GM19468 (cell line): ENCODE data around the gene EIF4G3.
"Not testable (repeated sequence)": the region's sequence is repeated elsewhere in the genome, so short reads cannot be mapped to it uniquely, and the experiment has no call there.

Source experiments
- ATAC-seq: cut with Tn5 transposase; IDR thresholded peaks from one replicate; pipeline ENCODE4 v1.9.1; 2021; ENCODE audit warnings: mild to moderate bottlenecking, moderate library complexity, moderate number of reproducible peaks; ENCODE audit not compliant: unreplicated experiment; ENCODE audit errors: extremely low read depth

The EIF4G3 gene

DNA sequence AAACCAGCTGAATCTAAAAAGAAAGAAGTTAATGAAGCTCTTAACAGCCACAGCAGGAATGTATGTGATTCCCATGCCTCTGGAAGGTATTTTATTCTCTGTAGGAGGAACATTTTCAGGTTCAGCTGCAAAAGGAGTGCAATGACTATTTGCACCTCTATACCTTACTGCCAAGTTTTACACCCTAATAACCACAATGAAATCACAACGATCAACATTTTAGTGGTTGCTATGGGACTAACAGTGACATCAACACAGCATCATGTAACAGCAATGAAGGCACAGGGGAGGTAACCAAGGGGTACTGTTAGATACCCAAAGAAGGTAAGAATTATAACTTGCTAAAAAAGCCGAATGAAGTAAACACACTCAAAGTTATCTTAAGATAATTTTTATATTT, 273.3 kb downstream of the EIF4G3 start:
- ATAC-seq: no peak

DNA sequence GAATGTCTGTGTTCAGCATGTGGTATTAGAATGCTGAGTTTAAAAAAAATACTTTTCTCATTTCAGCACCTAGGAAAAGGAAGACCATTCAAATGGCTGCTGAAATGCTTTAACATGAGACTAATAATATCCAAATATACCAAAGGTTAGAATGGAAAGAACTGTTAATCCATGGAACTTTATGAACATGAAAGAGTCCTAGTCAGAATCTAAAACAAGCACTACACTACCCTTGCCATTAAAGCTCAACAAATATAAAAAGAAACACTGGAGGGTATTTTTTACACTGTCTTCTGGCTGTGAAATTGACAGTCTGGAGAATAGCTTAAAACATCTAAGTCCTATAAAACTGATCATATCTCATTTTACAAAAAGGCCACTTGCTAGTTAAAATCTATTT, 276.6 kb downstream of the EIF4G3 start:
- no peak for ATAC-seq

DNA sequence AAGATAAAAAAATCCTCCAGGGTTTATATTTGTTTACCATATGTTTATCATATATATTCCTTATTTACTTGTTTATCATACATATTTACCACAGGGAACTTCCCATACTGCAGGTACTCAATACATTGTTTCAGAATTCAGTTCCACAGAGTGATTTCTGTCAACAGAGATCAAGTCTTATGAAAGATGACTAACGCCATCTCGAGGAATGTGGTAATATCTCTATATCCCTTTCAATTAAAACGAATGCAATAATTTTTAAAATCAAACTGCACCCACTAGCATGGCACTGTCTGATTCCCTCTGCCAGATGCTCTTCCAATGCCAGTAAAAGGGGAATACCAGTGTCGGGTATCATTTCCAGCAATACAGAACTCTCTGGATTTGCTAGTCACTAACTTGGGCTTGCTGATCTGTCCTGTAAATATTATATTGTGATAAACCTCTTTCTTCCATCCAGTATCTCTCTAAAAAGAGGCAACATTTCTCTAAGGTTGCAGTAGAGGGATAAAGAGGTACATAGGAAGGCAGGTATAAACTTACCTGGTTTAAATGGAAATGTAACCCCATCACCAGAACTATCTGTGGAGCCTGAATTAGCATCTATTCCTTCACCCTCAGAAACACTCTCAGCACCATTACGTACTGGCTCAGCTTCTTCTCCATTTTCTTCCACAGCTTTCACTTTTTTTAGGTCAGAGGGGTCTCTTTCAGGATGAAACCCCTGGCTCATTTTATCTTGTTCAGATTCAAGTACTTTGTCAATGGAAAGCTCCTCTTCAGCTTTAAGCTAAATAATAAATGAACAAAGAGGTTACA, 277.3 kb downstream of the EIF4G3 start:
- no peak for ATAC-seq

DNA sequence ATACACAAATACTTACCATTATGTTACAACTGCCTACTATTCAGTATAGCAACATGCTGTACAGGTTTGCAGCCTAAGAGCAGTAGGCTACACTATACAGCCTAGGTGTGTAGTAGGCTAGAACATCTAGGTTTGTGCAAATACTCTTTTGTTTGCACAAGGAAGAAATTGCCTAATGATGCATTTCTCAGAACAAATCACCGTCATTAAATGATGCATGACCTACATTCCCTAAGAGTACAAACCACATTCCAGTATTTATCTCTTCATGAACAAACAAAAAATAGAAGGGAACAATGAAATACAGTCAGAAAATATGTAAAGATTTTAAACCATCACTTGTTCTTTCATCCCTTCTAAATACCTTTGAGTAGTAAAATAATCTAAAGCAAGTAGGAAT, 279.9 kb downstream of the EIF4G3 start:
- no peak for ATAC-seq

DNA sequence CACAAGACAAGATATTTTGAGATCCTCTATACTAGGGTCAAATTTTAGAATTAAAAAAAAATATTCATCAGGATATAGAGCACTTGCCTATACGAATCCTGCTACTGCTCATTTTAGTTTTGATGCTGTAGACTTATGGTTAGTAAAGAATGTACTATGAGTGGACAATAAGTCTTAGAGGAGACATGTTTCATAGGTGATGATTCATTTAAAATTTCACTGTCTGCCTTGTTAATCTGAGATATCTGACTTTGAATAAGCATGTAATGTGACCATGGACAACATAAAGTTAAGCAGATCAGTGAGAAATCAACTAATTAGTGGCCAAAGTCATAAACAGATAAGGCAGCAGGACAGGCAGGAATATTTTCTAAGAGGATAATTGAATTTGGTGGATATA, 282.8 kb downstream of the EIF4G3 start:
- no peak for ATAC-seq

DNA sequence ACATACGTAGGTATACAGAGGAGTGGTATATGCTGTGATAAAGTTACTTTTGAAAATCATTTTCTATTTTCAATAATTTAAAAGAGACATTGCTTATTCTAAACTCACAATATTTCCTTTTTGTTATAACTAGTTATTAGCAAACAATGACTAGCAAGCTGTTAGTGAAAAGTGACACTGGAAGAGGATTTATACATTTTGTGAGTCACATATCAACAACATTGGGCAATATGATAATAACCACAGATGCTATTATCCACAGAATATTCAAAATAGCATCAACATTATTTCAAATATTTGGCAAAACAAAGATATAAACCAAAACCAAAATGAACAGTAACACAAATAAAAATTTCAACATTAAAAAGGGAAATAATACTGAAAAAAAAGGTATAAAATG, 285.6 kb downstream of the EIF4G3 start:
- no peak for ATAC-seq

DNA sequence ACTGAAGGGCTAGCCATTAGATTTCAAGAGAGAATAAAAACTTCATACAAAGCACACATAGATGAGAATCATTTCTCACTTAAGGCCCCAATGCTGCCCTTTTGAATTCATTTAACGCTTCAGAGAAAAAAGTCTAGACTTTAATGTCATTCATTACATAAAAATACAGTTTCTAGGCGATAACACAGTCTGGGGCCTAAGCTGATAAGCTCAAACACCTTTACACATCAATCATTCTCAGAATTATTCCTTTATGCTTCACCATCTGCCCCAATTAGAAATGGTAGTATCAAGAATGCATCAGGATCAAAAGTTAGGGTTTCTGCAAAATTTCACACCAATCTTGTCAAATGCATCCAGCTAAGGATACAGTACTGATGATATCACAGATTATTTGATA, 289.5 kb downstream of the EIF4G3 start:
- ATAC-seq: no peak

DNA sequence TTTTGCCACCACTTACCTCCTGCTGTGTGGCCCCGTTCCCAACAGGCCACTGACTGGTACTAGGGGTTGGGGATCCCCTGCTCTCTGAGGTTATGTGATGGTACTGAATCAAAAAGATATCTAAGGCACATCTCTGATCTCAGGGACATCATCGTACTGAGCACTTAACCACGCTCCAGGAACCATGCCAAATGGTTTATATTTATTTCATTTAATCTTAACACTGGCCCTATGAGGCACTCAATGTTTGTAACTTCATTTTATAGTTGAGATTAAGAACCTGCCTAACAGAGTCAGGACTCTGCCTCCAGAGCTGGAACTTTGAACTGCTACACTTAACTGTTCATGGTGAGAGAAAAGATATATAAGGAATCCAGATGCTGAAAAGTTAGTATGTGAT, 291.6 kb downstream of the EIF4G3 start:
- no peak for ATAC-seq

DNA sequence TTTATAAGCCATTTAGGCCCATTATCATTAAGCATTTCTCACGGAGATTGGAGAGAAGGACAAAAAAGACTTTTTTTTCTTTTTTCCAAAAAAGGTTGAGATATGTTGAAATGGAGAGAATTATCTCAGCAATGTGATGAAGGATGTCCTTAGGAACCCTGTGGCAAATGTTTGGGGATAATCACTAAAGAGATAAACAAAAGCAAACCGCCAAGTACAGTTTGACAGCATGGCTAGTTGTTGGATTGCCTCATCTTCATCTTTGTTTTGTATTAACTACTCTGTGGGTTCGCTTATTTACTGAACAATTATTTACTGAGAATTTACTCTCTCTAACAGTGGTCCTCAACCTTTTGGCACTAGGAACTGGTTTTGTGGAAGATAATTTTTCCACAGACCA, 292.2 kb downstream of the EIF4G3 start:
- no peak for ATAC-seq

DNA sequence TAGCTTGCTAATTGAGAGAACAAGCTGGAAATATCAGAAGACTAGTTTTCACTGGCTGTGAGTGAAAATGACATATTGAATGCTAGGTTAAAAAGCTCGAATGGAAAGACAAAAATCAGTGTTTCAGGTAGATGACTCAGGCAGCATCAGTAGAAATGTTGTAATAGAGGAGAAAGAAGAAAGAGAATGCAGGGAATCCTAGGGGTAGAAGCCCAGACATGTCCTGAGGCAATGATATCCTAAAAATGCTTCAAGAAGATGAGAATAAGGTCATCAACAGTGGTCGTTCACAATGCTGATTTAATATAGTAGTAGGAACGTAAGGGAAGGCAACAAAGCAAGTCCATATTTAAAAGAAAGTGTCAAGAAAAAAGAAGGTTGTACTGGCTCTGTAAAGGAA, 292.9 kb downstream of the EIF4G3 start:
- no peak for ATAC-seq

DNA sequence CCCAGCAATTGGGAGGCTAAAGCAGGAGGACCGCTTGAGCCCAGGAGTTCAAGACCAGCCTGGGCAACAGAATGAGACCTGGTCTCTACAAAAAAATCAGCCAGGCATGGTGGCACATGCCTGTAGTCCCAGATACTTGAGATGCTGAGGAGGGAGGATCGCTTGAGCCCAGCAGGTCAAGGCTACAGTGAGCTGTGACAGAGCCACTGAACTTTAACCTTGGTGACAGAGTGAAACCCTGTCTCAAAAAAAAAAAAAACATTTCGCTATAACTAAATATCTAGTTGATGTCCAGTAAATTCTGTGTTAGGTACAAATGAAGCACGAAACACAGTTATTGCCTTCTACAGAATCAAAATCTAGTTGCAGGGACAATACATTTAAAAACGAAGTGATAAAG, 293.9 kb downstream of the EIF4G3 start:
- no peak for ATAC-seq

DNA sequence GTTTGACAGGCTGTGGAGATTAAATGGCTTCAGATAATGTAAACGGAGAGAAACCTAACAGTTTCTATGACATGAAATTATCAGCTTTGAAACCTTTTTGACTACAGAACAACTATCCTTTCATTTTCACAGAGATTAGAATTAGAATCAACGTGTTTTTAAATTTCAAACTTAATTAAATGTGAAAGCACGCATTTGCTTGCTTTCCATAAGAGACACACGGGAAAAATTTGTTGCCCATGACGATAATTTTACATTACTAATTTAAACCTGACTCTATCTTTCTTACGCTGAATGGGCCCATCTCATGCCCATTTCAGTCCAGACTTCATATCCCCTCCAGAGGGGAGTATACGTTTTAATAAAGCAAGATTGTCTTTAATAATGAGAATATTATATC, 297.9 kb downstream of the EIF4G3 start:
- no peak for ATAC-seq

DNA sequence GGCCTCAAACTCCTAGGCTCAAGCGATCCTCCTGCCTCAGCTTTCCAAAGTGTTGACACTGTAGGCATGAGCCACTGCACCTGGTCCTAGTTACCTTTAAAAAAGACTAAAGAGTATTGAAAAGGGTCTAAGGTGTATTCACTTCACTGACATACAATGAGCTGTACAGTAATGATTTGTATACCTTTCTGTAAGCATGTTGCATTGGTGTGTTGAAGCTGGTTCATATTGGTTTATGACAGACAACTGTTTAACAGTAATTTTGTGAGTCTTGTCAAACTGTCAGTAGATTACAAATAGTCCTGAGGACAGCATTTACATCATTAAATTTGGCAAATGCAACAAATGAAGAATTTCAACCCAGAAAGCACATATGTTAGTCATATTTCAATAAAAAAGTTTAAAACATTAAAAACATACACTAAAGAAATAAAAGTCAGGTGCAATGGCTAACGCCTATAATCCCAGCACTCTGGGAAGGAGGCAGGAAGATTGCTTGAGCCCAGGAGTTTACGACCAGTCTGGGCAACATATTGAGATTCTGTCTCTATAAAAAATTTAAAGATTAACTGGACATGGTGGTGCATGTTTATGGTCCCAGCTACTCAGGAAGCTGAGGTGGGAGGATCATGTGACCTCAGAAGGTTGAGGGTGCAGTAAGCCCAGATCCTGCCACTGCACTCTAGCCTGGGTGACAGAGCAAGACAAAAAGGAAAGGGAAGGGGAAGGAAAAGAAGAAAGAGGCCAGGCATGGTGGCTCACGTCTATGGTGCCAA, 301.3 kb downstream of the EIF4G3 start:
- ATAC-seq: no peak

DNA sequence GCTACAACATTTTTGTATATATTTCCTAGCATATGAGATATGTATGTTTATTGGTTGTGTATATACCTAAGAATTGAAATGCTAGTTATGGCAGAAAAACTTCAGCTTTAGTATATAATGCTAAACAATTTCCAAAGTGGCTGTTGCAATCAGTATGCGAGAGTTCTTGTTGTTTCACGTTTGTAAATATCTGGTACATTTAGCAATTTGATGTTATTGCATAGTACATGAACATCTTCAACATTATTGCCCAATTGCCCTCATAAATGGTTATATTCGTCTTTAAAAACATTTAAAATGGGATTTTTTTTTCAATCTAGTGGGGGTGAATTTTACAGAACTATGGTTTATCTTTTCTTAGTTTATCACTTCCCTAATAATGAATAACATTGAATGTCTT, 303.4 kb downstream of the EIF4G3 start:
- no peak for ATAC-seq

DNA sequence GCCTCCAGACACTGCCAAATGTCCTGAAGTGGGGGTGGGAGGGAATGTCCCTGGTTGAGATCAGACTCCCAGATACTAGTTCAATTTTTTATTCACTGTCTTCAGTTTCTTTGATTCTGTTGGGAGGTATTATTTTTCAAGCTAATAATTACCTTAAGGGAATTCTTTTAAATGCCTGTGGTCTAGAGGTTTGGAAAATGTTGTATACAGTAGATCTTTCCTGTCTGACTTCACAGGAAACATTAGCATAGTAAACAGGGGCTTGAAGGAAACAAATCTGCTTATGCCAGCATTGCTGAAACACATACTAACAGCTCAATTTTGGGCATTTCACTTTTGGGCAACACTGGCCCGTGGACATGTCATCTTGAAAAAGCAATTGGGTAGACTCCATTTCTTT, 305.3 kb downstream of the EIF4G3 start:
- ATAC-seq: no peak

DNA sequence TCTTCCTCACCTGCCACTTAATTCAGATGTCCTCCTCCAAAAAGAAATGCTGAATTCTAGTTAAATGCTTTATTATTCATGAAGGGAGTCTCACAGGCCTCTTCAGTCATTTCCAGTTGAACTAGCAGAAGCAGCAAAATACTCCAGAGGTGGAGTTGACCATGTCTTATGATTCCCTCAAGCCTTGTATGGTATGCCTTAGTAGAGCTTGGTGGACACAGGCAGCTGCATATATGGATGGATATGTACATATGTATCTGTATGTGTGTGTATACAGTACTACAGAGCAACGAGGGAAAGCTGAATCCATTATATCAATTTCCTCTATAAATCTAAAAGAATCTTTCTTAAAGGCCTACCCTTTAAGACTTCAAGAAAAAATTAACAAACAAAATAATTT, 306.0 kb downstream of the EIF4G3 start:
- ATAC-seq: no peak

DNA sequence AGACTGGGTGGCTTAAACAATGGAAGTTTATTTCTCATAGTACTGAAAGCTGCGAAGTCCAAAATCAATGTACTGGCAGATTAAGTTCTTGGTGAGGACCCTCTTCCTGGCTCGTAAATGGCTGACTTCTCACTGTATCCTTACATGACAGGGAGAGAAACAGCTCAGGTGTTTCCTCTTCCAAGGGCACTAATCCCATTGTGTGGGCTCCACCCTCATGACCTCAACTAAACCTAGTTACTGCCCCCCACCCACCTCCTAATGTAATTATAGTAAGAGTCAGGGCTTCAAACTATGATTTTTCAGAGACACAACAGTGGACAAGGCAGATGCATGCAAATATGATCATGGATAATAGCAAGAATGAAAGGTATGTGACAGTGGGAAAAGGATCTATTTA, 308.4 kb downstream of the EIF4G3 start:
- ATAC-seq: no peak

DNA sequence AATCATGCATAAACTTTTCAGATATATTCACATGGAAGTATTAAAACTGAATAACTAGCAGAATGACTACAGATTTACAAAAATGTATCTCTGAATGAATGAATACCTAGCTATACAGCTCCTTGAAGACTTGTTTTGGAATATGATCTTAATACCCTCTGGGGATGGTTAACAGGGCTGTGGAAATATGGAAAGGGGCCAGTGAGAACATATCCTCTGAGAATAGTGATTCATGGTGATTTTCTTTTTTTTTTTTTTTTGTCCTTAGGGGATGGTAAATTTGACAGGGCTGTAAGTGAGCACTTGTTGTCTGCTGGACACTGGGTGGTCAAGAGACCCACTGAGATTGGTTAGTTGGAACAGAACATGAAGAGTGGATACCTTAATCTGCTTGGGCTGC, 308.9 kb downstream of the EIF4G3 start:
- no peak for ATAC-seq

DNA sequence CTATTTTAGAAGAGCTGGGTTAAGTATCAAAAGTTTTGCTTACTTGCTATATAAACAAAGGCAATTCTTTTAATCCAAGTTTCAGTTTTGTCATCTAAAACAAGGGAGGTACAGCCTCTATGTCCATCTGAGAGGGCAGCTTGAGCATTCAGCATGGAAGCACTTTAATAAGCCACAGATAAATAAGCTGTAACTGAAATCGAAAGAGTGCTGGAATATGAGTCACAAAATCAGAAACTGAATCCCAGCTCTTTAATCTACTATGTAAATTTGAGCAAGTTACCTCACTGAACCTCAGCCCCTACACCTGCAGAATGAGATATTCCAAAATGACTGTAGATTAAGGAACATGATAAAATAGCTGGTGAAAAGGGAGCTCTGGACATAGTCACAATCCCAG, 309.6 kb downstream of the EIF4G3 start:
- no peak for ATAC-seq

DNA sequence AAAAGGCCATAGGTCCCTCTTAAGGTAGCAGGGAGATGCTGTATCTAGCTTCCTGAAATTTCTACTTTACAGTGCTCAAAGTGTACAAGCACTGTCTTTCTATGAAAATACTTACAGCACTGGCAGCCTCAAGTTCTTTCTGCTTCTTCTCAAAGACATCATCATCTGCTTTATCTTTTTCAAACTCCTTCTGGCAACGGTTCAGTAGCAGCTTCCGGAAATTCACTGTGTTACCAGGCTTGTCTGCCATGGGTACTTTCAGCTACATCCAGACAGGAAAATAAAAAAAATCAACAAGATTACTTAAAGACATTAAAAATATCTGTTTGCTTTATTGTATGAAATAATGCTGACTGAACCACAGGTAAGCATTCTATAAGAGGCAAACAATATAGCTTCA, 311.7 kb downstream of the EIF4G3 start:
- no peak for ATAC-seq

DNA sequence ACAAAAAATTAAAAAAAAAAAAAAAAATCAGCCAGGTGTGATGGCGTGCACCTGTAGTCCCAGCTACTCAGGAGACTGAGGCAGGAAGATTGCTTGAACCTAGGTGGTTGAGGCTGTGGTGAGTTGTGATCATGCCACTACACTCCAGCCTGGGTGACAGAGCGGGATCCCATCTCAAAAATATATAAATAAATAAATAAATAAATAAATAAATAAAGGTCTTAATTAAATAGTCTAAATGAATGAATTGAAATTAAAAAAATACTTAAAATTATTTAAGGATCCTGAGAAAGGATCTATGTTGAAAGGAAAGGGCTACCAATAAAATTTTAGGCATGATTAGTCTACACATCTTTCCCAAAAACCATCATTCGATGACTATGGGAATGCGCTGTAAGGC, 322.2 kb downstream of the EIF4G3 start:
- no peak for ATAC-seq

DNA sequence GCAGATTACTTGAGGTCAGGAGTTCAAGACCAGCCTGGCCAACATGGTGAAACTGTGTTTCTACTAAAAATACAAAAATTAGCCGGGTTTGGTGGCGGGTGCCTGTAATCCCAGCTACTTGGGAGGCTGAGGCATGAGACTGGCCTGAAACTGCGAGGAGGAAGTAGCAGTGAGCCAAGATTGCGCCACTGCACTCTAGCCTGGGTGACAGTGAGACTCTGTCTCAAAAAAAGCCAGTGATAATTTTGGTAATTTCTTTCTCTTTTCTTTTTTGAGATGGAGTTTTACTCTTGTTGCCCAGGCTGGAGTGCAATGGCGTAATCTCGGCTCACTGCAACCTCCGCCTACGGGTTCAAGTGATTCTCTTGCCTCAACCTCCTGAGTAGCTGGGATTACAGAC, 324.9 kb downstream of the EIF4G3 start:
- ATAC-seq: not testable (repeated sequence)
